ENCODE results near the gene SLC7A4. TPM values are rescaled to one million over a fixed set of nuclear protein-coding genes. Genes with fewer than 3 reads are reported as not detected.

Gene SLC7A4
- total RNA-seq, 1 experiment from 2014 or later, result not detected

GRCh38 chr22:20987375-20987774, 45.0 kb downstream of the SLC7A4 start:
- Histone ChIP-seq H4K20me1 (ENCODE audit: insufficient read depth) (no peaks in the 10 kb centered on the region), H3K36me3 (ENCODE audit: control insufficient read depth in 1 of 2, insufficient read depth in 2 of 2, low read length in 2 of 2) (peaks cover 7 to 12% of the 10 kb centered on the region in 2 experiments; a peak in 2 of 4 replicates), H3K27me3 (ENCODE audit: insufficient read depth, low read length) (no peaks in the 10 kb centered on the region), H3K9ac (ENCODE audit: low read length) (no peak overlapping the region), H3K4me1 (ENCODE audit: control insufficient read depth in 1 of 2, insufficient read depth in 2 of 2, low read length in 2 of 2) (peaks cover 3 to 8% of the 10 kb centered on the region in 2 experiments; a peak in 2 of 4 replicates), H3K79me2 (ENCODE audit: insufficient read depth, low read length) (peaks cover 19% of the 10 kb centered on the region), H3K9me2 (ENCODE audit: insufficient read depth) (no peaks in the 10 kb centered on the region), H3K9me3 (ENCODE audit: control insufficient read depth in 1 of 2, insufficient read depth in 1 of 2, low read depth in 1 of 2, low read length in 2 of 2) (no peaks in the 10 kb centered on the region), H3K27ac (ENCODE audit: low read depth, low read length) (no peak overlapping the region), H3K4me2 (ENCODE audit: low read length) (no peak overlapping the region), H2AFZ (ENCODE audit: low read depth, low read length, poor library complexity, severe bottlenecking) (no peak overlapping the region), H3K4me3 (replicated peaks in 1 of 2; ENCODE audit: low read depth in 1 of 2, low read length in 2 of 2) (no peak overlapping the region)
- CTCF ChIA-PET, result interaction anchor here (1.4 kb wide), 1 partner anchor 102 kb away, joined by 4 read pairs; no protein-coding TSS in a partner anchor
- RAD21 ChIA-PET (ENCODE audit: low non-redundant PET in 1 of 2, low total read pairs in 2 of 2, uncharacterized antibody in 2 of 2, unreplicated experiment in 2 of 2), result interaction anchor here in 1 of 2 experiments (0.7 kb wide), 1 partner anchor 13 kb away, joined by 3 read pairs; no protein-coding TSS in a partner anchor
- BruUV-seq (replicated peaks), result no TSS peak
- ATAC-seq (no peak), DNase-seq (ENCODE audit: low read depth, low spot score) (no peak)
- POLR2A ChIA-PET, result no interaction called here
- intact Hi-C loops (cut with micrococcal nuclease), result no loop called here
- TF ChIP-seq ZBTB33 (IDR thresholded peaks at IDR 0.05; ENCODE audit: extremely low read depth, insufficient replicate concordance, low read length), result no peak
- TF ChIP-seq EZH2 (IDR thresholded peaks at IDR 0.05), result no peak
- no peak for TF ChIP-seq SRF (IDR thresholded peaks at IDR 0.05; ENCODE audit: low read depth)
- no peak for TF ChIP-seq FOSL1 (IDR thresholded peaks at IDR 0.05; ENCODE audit: low read depth)
- TF ChIP-seq CEBPB (IDR thresholded peaks at IDR 0.05; ENCODE audit: low read depth), result no peak
- no peak for TF ChIP-seq POLR2AphosphoS5 (IDR thresholded peaks at IDR 0.05; ENCODE audit: low read depth, low read length)
- no peak for TF ChIP-seq SP1 (IDR thresholded peaks at IDR 0.05; ENCODE audit: low read depth)
- TF ChIP-seq RAD21 (IDR thresholded peaks at IDR 0.05; ENCODE audit: low read depth), result no peak
- TF ChIP-seq SIN3A (IDR thresholded peaks at IDR 0.05; ENCODE audit: low read depth), result no peak
- TF ChIP-seq CTCF (IDR thresholded peaks at IDR 0.05 in 2 of 3, conservative IDR thresholded peaks at IDR 0.05 in 1 of 3; ENCODE audit: borderline replicate concordance in 1 of 3, insufficient read depth in 1 of 3, low read depth in 2 of 3, low read length in 2 of 3), result no peak
- TF ChIP-seq ELF1 (IDR thresholded peaks at IDR 0.05; ENCODE audit: borderline replicate concordance, low read depth), result no peak
- TF ChIP-seq JUND (IDR thresholded peaks at IDR 0.05), result no peak
- TF ChIP-seq POLR2A (IDR thresholded peaks at IDR 0.05; ENCODE audit: borderline replicate concordance, extremely low read depth, insufficient read depth, insufficient read length), result no peak
- no peak for TF ChIP-seq ZFX (IDR thresholded peaks at IDR 0.05)
- no peak for TF ChIP-seq MAX (IDR thresholded peaks at IDR 0.05)
- TF ChIP-seq ATF3 (IDR thresholded peaks at IDR 0.05), result no peak
- TF ChIP-seq REST (IDR thresholded peaks at IDR 0.05; ENCODE audit: low read depth), result no peak
- TF ChIP-seq EZH2phosphoT487 (IDR thresholded peaks at IDR 0.05; ENCODE audit: borderline replicate concordance), result no peak
- no peak for TF ChIP-seq CBX3 (IDR thresholded peaks at IDR 0.05; ENCODE audit: low read depth)
- TF ChIP-seq TCF7L2 (IDR thresholded peaks at IDR 0.05; ENCODE audit: borderline replicate concordance, extremely low read depth, insufficient read depth, insufficient read length), result no peak
